ENCODE measurements around the gene CALHM5.

Gene CALHM5

GRCh38 chr6:116553451-116553850, 42.0 kb downstream of the CALHM5 start, which contains the start of gene CALHM4:
Gene CALHM4, plus strand, starts transcription at chr6:116553751. Its CDS starts 43 bp downstream, at chr6:116553794.
- no peak for DNase-seq

GRCh38 chr6:116556065-116556464, 44.6 kb downstream of the CALHM5 start:
- no peak for DNase-seq

DNA sequence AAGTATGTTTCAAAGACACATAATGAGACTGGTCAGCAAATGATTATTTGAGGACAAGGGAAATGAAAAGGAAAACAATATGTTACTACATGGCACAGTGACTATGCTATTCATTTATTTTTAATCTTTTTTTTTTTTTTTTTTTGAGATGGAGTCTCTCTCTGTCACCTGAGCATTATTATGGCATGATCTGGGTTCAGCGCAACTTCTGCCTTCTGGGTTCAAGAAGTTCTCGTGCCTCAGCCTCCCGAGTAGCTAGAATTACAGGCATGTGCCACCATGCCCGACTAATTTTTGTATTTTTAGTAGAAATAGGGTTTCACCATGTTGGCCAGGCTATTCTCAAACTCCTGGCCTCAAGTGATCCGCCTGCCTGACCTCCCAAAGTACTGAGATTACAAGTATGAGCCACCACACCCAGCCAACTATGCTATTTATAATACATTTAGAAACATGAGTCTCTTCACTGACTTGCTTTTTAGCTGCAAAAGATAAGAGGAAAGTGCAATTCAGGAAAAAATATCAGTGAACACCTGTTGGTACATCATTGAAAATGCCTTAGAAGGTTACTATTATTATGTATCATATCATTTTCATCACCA, 45.5 kb downstream of the CALHM5 start:
- no peak for DNase-seq

GRCh38 chr6:116557893-116558292, 46.5 kb downstream of the CALHM5 start:
- no peak for DNase-seq

GRCh38 chr6:116560130-116560529, 48.7 kb downstream of the CALHM5 start:
- no peak for DNase-seq

DNA sequence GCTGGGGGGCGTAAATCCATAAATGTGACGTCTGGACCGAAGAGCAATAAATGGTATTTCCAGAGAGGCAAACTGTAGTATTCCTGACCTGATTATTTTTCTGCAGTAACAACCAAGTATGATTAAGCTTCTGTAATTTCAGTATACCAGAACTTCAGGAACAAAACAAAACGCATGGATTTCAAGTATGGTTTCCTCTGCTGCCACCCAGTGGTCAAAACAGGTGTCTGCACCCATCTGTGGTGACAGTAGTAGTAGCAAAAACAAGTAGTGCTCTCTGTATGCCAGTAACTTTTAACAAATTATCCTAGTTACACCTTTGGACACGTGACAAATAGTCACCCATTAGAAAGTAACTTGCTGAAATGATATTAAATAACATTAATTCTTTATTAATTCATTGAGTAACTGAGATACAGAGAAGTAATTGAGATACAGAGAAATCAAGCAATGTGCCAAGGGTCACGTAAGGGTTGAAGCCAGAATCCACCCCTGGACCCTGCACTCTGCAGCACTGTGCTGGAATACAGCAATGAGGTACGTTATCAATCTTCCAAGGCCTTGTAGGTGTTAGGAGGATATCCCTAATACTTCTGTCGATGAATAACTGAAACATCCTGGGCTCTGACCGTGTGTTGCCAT, 50.1 kb downstream of the CALHM5 start:
- DNase-seq, result peak; percentile 30 to 71 (median 46)

GRCh38 chr6:116562019-116562403, 50.6 kb downstream of the CALHM5 start:
- DNase-seq, result no peak

DNA sequence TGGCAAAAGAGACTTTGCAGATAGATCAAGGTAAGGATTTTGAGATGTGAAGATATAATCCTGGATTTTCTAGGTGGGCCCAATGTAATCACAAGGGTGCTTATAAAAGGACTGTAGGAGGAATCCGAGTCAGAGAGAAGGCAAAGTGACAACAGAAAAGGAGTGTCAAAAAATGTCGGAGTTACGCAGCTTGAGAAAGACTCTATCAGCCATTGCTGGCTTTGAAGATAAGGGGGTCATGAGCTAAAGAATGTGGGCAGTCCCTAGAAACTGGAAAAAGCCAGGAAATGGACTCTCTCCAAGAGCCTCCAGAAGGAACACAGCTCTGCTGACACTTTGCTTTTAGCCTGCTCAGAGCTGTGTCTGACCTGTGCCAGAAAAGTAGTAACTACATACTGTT, 51.2 kb downstream of the CALHM5 start:
- no peak for DNase-seq

DNA sequence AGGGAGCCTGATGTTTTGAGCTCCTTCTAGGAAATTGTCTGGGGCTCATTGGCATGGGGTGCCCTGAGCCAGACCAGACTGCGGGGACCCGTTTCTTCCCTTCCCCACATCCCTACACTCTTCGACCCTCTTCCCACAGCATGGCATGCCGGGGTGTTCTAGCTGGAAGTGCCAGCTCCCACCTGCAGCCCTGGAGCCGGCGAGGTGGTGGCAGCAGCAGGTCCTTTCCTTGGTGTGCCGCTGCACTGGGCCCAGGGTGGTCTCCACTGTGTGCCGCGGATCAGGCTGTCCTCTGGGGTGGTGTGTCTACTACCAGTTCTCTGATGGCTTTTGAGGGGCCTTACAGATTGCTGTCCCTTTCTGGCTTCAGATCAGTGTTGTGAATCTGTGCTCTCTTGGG, 52.4 kb downstream of the CALHM5 start:
- DNase-seq, result no peak

- DNase-seq, result no peak
Observed at GRCh38 chr6:116564311-116564710, 52.9 kb downstream of the CALHM5 start.

DNA sequence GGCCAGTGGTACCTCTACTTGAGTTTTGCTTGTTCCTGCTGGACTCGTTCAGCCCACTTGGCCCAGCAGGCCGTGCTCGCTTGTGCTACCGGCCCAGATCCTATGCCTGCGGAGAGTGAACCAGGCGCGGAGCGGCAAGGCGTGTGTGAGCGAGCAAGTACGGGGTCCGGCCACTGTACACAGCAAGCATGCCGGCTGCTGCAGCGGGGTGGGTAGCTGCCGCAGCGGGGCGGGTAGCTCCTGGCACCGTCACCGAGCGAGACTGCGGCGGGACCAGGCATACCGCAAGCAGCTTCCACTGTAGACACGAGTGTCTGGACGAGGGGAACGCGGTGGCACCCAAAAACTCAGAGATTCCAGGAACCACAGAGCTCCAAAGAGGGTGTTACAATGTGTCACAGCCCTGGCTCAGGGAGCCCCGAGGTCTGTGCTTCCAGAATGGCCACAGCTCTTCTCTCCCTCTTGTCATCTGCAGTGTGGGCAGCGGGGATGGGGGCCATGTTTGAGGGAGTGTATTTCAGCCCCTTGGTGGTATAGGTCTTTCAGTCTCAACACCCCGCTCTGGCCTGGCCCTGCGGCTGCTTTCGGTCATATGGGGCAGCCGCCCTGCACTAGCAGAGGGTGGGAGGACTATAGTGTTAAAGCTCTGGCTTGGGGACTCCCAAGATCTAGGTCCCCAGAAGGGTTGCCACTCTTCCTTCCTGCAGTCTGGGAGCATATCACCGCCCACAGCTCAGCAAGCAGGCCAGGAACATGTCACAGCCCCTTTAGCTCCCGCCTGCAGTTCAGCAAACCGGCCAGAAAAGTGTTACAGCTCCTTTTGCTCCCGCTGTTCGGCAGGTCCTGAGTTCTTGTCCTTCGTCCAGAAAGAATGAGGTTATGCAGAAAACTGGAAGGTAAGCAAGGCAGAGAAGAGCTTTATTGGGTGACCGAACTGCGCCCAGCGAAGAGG, 53.8 kb downstream of the CALHM5 start:
- DNase-seq, result peak in 3 of 6 experiments; percentile 4 to 41 (median 6)

DNA sequence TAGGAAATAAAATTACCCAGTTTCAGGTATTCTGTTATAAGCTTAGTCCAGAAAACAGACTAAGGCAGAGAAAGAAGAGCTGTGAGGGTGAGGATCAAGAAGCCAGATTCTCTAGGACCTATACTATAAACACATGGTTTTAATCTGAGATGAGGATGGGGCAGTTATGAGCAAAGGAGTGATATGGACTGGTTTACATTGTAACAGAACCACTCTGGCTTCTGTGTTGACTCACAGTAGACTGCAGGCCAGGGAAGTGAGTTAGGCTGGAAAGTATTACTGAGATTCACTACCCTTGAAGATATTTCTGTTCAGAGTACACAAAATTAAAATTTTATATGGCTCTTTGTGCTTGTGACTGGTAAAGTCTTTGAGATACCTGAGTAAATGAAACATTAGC, 56.7 kb downstream of the CALHM5 start:
- DNase-seq, result no peak

DNA sequence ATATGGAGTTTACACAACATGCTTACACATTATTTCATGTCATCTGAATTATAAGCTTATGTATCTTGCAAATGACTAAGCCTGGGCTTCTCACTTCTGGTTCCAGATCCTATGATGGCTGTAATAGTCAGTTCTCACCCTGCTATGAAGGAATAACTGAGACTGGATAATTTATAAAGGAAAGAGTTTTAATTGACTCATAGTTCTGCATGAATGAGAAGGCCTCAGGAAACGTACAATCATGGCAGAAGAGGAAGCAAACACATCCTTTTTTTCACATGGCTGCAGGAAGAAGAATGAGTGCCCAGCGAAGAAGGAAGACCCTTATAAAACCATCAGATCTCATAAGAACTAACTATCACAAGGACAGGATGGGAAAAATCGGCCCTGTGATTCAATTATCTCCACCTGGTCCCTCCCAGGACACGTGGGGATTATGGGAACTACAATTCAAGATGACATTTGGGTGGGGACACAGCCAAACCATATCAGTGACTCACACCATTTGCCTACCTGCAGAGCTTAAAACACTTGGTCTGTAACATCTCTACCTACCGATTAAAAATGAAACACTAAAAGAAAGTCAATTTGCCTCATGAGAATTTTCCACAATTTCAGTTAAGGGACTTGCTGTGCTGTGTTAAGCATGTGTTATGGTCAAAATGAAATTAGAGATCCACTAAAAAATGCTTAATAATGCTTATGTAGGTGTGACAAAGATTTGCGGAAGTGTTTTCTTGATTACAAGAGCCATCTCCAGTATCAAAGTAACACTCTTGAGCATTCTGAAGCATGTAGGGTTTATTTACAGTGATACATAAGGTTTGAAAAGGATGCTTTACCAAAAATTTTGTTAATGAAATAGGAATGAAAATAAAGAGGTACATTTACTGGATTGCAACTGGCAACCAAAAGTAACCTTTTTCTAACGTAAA, 57.6 kb downstream of the CALHM5 start:
- DNase-seq, result no peak

DNA sequence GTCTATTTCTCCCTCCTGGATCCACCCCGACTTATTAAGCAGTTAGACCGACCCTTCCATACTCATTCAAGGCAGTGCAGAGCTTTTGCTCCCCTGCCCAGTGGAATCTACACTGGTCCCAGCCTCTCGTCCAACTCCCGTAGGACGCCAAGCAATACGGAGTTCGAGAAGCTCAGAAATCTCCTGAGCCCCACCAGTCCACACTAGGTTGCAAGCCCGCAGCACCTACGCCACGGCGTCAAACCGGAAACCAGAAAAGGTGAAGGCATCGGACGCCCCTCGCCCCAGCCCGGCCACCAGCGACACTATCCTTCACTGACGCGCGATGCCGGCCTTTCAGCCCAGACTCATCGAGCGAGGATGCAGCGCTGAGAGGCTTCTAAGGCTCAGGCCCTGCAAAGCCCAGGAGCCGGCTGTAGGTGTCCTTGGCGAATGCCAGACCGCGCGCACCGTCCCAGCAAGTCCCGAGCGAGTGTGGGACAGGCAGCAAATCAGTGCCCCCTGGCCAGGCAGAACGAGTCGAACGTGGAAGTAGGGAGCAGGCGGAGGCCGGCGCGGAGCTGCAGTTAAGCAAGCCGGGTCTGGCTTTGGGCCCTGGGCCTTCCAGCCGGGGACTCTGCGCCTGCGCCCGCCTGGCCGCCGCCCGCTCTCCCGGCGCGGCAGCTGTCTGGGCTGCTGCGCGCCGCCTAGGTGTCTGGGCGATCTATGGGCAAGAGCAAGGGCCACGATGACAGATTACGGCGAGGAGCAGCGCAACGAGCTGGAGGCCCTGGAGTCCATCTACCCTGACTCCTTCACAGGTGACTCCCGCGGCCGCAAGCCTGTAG, 59.6 kb downstream of the CALHM5 start, which contains the start of gene RWDD1:
TSS of gene RWDD1 (plus strand) at position 649 of the 827 bp plus-strand sequence. CDS start at position 728, 79 bp downstream.
- DNase-seq, result peak; percentile 95 to 98 (median 98)

DNA sequence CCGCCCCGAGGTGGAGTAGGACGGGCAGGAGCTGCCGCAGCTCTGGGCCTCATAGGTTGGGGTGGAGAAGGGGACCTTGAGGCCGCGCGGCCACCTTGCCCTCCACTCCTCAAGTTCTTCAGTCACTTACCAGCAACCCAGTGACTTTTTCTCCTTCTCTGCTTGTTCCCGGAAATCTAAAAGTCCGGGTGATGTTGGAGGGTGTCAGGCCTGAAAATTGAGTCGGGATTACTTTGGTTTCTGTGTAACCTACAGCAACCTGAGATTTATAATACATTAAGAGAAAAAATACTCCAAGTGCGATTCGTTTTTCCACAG, 60.2 kb downstream of the CALHM5 start:
- no peak for DNase-seq

- no peak for DNase-seq
Observed at GRCh38 chr6:116572162-116572561, 60.7 kb downstream of the CALHM5 start.

Data from stimulated activated naive CD4-positive, alpha-beta T cell (primary cell).